Activated naive CD4-positive, alpha-beta T cell treated with anti-CD3 and anti-CD28 coated beads, Interleukin-2, amount 10 ng/mL, durations not matched to agents 7 days and 5 days (primary cell): ENCODE results near the gene SLC39A10.

Experiments
- CTCF ChIA-PET: fragments of 350-600 bp; sonication (Branson Sonifier 250); formaldehyde crosslinking; loops from one replicate; lab custom pipeline; 2021; ENCODE audit warnings: antibody characterized with exemption; lab: Charles Lee
- DNase-seq: peaks from one replicate; pipeline ENCODE4 v3.0.0-alpha.2; 2020
- H3K27ac Mint-ChIP-seq: one replicate; pipeline ENCODE4 v1.8.0; 2021; ENCODE audit warnings: mild to moderate bottlenecking, moderate library complexity, mixed read lengths
- H3K27me3 Mint-ChIP-seq: one replicate; pipeline ENCODE4 v1.8.0; 2021; ENCODE audit warnings: mild to moderate bottlenecking, mixed read lengths
- H3K36me3 Mint-ChIP-seq: one replicate; pipeline ENCODE4 v1.8.0; 2021; ENCODE audit warnings: mixed read lengths
- H3K4me1 Mint-ChIP-seq: one replicate; pipeline ENCODE4 v1.8.0; 2021; ENCODE audit warnings: mixed read lengths
- H3K4me3 Mint-ChIP-seq: one replicate; pipeline ENCODE4 v1.8.0; 2021; ENCODE audit warnings: mild to moderate bottlenecking, moderate library complexity, mixed read lengths
- H3K9me3 Mint-ChIP-seq: one replicate; pipeline ENCODE4 v1.8.0; 2021; ENCODE audit warnings: mixed read lengths

SLC39A10 gene

DNA sequence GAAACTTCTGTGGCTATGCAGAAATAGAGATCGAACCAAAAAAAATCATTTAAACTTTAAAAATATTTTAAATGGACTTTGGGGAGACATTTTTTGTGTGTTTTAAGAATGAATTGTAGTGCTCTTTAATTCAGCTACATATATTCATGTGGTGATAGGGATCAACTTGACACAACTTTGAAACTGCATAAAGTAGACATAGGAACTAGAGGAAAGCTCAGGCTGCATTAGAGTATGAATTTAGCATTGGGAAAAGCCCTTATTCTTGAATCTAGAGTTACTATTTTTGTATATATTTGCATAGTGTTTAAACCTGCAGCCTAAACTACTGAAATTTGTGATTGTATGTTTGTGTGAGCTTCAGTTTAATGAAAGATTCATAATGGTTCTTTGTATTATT, 78.3 kb downstream of the SLC39A10 start:
- H3K27me3 Mint-ChIP-seq: no peaks in the 10 kb centered on the region
- no peak overlapping the region for H3K4me3 Mint-ChIP-seq
- H3K4me1 Mint-ChIP-seq: peaks cover 5% of the 10 kb centered on the region
- peak overlapping the region; percentile 34 for H3K27ac Mint-ChIP-seq
- H3K9me3 Mint-ChIP-seq: no peaks in the 10 kb centered on the region
- CTCF ChIA-PET: no interaction called here
- no peak for DNase-seq
- peaks cover 49% of the 10 kb centered on the region for H3K36me3 Mint-ChIP-seq

DNA sequence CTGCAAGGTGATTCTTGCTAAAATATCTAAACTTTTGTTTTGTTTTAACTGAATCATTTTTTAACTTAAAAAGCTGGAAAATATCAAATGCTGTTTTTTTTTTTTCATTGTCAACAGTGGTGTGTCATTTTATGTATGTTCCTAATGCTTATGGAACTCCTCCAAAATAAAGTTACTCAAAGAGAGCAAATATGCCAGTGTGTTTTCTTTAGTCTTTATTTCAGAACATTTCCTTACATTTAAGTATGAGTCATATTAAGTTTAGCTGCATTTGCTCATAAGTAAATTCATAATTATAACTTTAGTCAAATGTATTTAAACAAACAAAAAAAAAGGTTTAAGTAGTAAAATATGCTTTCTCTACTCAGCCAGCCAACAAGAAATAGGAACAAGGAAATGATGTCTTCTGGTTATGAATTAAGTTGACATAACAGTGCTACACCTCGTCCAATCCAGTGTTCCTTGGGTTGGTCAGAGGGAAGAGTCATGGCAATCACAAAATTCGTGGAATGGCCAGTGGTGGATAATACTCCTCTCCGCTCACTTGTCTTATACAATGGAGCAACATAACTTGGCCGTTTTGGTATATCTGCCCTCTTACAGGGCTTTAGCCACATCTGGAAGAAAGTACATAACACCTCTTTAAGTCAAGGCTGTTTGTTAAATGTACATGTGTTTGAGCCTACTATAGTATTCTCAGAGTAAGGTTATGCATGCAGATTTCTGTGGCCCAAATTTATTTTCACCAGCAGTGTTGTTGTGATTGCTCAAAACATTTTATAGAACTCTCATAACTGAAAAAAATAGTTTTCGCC, 80.7 kb downstream of the SLC39A10 start:
- no peak for DNase-seq
- Mint-ChIP-seq H3K27me3 (no peaks in the 10 kb centered on the region), H3K36me3 (peaks cover 38% of the 10 kb centered on the region), H3K9me3 (peaks cover 2% of the 10 kb centered on the region), H3K4me1 (no peaks in the 10 kb centered on the region), H3K4me3 (no peak overlapping the region), H3K27ac (peak overlapping the region; percentile 46)
- CTCF ChIA-PET: no interaction called here

DNA sequence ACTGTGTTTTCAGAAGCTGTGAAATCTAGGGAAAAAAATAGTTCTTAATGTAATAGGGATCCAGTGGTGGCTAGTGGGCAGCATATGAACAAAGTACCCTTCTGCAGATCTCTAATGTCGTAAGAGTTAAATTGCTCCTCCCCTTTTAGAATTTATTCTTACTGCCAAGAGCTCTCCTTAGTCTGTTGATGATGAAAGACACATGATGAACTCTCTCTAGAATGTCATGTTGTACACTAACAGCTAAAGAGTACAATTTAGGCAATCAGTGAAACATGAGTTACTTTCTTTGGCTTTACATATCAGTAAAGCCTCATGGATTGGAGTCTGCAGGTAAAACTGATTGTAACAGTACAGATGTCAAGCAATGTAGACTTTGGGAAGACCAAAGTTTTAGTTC, 84.2 kb downstream of the SLC39A10 start:
- Mint-ChIP-seq H3K36me3 (peaks cover 35% of the 10 kb centered on the region), H3K4me1 (no peaks in the 10 kb centered on the region), H3K4me3 (no peak overlapping the region), H3K27ac (no peak overlapping the region), H3K27me3 (no peaks in the 10 kb centered on the region), H3K9me3 (peaks cover 12% of the 10 kb centered on the region)
- CTCF ChIA-PET: interaction anchor here (1.4 kb wide), 1 partner anchor 13 kb away, joined by 4 read pairs; no protein-coding TSS in a partner anchor
- DNase-seq: no peak

DNA sequence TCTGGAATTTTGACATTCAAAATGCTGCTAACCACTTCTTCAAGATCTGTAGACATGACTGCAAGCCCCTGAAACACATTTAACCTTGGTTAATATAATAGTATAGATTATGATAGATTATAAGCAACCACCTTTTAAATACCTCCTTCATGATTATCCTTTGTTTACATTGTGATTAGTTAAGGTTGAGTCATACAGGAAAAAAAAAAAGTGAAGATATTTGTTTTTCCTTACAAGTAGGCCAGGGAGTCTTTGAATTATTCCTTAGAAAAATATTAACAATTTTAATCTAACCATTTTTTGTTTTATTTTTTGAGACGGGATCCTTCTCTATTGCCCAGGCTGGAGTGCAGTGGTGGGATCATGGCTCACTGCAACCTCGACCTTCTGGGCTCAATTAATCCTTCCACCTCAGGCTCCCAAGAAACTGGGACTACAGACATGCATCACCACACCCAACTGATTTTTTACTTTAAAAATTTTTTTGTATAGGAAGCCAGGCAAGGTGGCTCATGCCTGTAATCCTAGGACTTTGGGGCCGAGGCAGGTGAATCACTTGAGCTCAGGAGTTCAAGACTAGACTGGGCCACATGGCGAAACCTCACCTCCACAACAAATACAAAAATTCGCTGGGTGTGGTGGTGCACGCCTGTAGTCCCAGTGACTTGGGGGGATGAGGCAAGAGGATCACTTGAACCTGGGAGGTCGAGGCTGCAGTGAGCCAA, 99.4 kb downstream of the SLC39A10 start:
- Mint-ChIP-seq H3K4me3 (no peak overlapping the region), H3K27ac (no peak overlapping the region), H3K4me1 (no peaks in the 10 kb centered on the region), H3K27me3 (no peaks in the 10 kb centered on the region), H3K36me3 (no peaks in the 10 kb centered on the region), H3K9me3 (peaks cover 9% of the 10 kb centered on the region)
- no peak for DNase-seq
- CTCF ChIA-PET: no interaction called here

DNA sequence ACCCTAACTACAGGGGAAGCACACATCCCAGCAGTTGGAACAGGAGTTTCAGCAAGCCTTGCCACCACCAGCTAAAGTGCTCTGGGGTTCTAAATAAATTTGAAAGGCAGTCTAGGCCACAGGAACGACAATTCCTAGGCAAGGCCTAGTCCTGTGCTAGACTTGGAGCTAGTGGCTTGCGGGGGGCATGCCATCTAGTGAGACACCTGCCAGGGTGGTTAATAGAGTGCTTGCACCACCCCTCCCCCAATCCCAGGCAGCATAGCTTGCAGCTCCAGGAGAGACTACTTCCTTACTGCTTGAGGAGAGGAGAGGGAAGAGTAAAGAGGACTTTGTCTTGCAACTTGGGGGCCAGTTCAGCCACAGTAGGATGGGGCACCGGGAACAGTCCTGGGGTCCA, 101.8 kb downstream of the SLC39A10 start:
- Mint-ChIP-seq H3K36me3 (no peaks in the 10 kb centered on the region), H3K9me3 (peaks cover 9% of the 10 kb centered on the region), H3K4me3 (no peak overlapping the region), H3K27ac (no peak overlapping the region), H3K27me3 (no peaks in the 10 kb centered on the region), H3K4me1 (no peaks in the 10 kb centered on the region)
- CTCF ChIA-PET: no interaction called here
- DNase-seq: no peak

DNA sequence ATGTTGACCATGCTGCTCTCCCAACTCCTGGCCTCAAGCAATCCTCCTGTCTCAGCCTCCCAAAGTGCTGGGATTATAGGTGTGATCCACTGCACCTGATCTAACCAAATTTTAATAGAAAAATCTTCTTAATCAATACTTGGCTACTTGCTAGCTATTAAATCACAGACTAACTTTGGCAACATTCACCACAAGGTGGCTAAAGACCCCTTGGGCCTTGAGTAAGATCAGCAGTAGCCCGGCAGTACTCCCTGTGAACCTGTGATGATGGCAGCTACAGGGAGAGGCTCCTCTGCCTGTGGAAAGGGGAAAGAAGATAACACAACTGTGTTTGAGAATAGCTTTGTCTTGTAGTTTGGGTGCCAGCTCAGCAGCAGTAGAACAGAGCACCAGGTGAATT, 102.9 kb downstream of the SLC39A10 start:
- CTCF ChIA-PET: no interaction called here
- Mint-ChIP-seq H3K27me3 (no peaks in the 10 kb centered on the region), H3K36me3 (no peaks in the 10 kb centered on the region), H3K4me1 (no peaks in the 10 kb centered on the region), H3K4me3 (no peak overlapping the region), H3K27ac (no peak overlapping the region), H3K9me3 (peaks cover 9% of the 10 kb centered on the region)
- DNase-seq: no peak

DNA sequence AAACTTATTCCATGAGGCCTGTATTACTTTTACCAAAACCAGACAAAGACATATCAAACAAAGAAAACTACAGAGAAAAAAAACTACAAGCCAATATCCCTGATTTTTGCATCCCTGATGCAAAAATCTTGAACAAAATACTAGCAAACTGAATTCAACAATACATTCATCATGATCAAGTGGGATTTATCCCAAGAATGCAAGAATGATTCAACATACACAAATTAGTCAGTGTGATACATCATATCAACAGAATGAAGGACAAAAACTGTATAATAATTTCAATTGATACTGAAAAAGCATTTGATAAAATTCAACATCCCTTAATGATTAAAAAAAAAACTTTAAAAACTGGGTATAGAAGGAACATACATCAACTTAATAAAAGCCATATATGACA, 106.8 kb downstream of the SLC39A10 start:
- H3K27ac Mint-ChIP-seq: no peak overlapping the region
- CTCF ChIA-PET: no interaction called here
- no peak for DNase-seq
- no peaks in the 10 kb centered on the region for H3K4me1 Mint-ChIP-seq
- no peaks in the 10 kb centered on the region for H3K36me3 Mint-ChIP-seq
- H3K27me3 Mint-ChIP-seq: no peaks in the 10 kb centered on the region
- H3K9me3 Mint-ChIP-seq: peaks cover 9% of the 10 kb centered on the region
- H3K4me3 Mint-ChIP-seq: no peak overlapping the region

DNA sequence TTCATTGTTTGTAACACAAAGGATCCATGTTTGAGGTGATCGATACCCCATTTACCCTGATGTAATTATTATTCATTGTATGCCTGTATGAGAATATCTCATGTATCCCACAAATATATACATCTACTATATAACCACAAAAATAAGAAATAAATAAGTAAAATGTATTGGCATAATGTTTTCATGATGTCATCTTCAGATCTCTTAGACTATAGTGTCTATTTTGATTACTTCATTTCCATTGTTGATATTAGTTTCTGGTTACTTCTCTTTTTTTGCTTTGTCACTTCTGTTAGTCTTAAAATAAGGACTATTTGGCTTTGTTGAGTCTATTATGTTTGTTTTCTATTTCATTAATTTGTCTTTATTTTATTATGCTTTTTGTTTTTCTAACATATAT, 109.7 kb downstream of the SLC39A10 start:
- DNase-seq: no peak
- H3K9me3 Mint-ChIP-seq: no peaks in the 10 kb centered on the region
- H3K27me3 Mint-ChIP-seq: no peaks in the 10 kb centered on the region
- no peaks in the 10 kb centered on the region for H3K36me3 Mint-ChIP-seq
- CTCF ChIA-PET: no interaction called here
- H3K4me1 Mint-ChIP-seq: no peaks in the 10 kb centered on the region
- H3K27ac Mint-ChIP-seq: no peak overlapping the region
- no peak overlapping the region for H3K4me3 Mint-ChIP-seq

DNA sequence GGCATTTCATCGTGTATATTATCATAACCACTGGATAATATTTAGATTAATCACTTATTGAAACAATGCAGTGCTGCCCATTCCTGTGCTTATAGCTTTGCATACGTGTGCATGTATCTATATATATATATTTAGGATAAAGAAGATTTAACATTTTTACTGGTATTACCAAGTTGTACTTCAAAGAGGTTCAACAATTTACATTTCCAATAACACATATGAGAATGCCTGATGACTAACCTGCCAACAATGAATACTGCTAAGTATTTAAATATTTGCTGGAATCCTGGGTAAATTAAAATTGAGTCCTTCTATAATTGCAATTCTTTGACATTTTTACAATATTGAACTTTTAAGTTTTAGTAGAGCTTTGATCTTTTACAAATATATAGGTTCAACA, 111.4 kb downstream of the SLC39A10 start:
- no peak overlapping the region for H3K27ac Mint-ChIP-seq
- no peaks in the 10 kb centered on the region for H3K36me3 Mint-ChIP-seq
- H3K27me3 Mint-ChIP-seq: no peaks in the 10 kb centered on the region
- no peaks in the 10 kb centered on the region for H3K9me3 Mint-ChIP-seq
- CTCF ChIA-PET: no interaction called here
- no peak overlapping the region for H3K4me3 Mint-ChIP-seq
- DNase-seq: no peak
- no peaks in the 10 kb centered on the region for H3K4me1 Mint-ChIP-seq

DNA sequence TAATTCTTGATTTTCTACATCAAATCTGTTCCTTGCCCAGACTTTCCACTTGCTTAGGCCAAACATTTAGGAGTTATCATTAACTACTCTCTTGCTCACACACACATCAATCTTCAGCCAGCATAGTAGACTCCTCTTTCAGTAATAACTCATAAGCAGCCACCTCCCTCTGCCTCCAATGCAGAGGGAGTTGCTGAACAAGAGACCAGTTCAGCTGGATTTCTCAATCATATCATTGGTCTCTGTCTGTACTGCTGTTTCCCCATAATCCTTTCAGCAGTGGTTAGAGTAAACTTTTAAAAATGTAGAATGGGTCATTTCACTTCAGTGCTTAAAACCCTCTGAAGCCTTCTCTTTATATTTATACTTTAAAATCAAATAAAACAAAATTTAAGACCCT, 112.9 kb downstream of the SLC39A10 start:
- CTCF ChIA-PET: no interaction called here
- Mint-ChIP-seq H3K36me3 (no peaks in the 10 kb centered on the region), H3K9me3 (no peaks in the 10 kb centered on the region), H3K4me3 (no peak overlapping the region), H3K27me3 (no peaks in the 10 kb centered on the region), H3K27ac (no peak overlapping the region), H3K4me1 (no peaks in the 10 kb centered on the region)
- no peak for DNase-seq

DNA sequence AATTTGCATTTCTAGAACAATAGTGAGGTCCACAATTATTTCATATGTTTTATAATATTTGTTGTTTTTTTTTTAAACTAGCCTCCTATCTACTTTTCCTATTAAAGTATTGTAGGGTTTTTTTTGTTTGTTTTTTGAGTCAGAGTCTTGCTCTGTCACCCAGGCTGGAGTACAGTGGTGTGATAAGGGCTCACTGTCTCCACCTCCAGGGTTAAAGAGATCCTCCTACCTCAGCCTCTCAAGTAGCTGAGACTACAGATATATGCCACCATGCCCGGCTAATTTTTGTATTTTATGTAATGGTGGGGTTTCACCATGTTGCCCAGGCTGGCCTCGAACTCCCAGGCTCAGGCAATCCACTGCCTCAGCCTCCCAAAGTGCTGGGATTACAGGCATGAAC, 122.5 kb downstream of the SLC39A10 start:
- DNase-seq: no peak
- CTCF ChIA-PET: no interaction called here
- H3K36me3 Mint-ChIP-seq: no peaks in the 10 kb centered on the region
- H3K9me3 Mint-ChIP-seq: no peaks in the 10 kb centered on the region
- no peak overlapping the region for H3K27ac Mint-ChIP-seq
- no peak overlapping the region for H3K4me3 Mint-ChIP-seq
- H3K4me1 Mint-ChIP-seq: no peaks in the 10 kb centered on the region
- no peaks in the 10 kb centered on the region for H3K27me3 Mint-ChIP-seq

DNA sequence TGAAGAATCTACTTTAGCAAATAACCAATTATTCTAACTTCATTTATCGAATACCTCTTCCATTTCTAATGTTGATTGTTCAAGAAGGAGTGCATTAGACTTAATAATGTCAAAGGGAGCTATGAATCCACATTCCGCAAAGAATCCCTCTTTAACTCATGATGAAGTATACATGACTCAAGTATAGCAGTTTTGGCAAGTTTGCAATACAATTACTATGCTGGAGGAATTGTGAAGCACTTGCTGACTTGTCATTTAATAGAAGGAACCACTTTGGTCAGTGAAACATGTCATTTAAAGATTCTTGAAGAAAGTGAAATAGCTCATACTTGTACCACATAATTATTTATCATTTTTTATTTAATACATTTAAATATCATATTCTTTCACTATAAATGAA, 125.1 kb downstream of the SLC39A10 start:
- CTCF ChIA-PET: no interaction called here
- no peaks in the 10 kb centered on the region for H3K36me3 Mint-ChIP-seq
- no peaks in the 10 kb centered on the region for H3K27me3 Mint-ChIP-seq
- DNase-seq: no peak
- H3K9me3 Mint-ChIP-seq: no peaks in the 10 kb centered on the region
- no peak overlapping the region for H3K4me3 Mint-ChIP-seq
- H3K4me1 Mint-ChIP-seq: no peaks in the 10 kb centered on the region
- H3K27ac Mint-ChIP-seq: no peak overlapping the region
